IPS DF 4.7 (cell line): Measurements from ENCODE around the gene WWC2.

Source experiments
- DNase-seq: peaks from one replicate; pipeline ENCODE4 v3.0.0-alpha.2; 2013; ENCODE audit warnings: low spot score; ENCODE audit errors: extremely low read depth

Gene WWC2

DNA sequence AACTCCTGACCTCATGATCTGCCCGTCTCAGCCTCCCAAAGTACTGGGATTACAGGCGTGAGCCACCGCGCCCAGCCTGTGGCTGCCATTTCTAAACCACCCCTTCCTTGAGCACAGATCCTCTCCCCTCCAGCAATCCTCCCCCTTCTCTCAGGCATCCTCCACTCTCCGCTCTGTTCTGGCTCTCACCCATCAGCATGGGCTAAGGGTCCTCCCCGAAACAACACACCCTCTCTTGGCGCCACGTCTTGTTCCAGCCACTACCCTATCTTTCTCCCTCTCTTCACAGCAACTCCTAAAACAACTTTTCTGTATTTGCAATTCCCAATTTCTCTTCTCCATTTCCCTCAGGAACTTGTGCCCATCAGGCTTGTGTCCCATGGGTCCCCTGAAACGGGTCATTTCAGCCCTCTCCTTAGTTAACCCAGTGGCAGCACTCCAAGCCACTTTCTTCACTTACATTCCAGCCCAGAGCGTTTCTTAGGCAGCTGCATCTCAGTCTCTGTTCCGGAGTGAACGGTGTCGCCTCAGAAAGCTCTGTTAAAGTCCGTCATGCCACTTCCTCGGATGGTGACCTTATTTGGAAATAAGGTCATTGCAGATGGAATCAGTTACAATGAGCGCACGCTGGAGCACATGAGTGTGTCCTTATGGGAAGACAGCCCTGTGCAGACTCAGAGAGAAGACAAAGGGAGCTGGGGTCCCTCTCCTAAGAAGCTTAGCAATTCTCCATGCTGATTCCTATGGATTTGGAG, 251.4 kb downstream of the WWC2 start:
- DNase-seq, result no peak

DNA sequence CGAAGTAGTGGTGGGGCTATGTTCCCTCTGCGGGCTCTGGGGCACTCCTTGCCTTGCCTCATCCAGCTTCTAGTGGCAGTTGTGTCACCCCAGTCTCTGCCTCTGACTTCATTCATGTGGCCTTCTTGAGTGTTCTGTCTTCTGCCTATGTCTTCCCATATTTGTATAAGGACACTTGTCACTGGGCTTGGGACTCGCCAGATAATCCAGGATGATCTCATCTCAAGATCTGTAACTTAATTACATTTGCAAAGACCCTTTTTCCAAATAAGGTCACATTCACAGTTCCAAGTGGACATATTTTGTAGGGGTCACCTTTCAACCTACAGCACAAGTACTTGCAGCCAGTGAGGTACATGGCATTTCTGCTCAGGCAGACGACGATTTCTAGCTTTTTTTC, 253.5 kb downstream of the WWC2 start:
- DNase-seq, result no peak

- no peak for DNase-seq
Observed at GRCh38 chr4:183353557-183353956, 254.5 kb downstream of the WWC2 start.

DNA sequence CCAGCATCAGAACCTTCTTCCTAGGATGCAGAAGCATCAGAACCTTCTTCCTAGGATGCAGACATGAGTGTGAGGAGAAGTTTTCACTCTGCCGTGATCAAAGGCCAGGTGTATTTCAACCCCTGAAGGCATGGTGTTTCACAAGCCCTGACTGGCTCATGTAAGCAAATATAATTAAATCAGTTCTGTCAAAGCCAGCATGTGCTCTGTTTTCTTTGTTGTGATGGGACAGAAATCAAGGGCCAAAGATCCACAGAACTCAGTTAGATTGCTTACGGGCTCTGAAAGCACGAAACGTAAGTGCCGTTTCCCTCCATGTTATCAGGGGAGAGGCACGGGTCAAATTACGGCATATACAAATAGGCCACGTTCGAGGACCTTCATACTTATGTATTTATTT, 255.2 kb downstream of the WWC2 start:
- DNase-seq, result no peak

DNA sequence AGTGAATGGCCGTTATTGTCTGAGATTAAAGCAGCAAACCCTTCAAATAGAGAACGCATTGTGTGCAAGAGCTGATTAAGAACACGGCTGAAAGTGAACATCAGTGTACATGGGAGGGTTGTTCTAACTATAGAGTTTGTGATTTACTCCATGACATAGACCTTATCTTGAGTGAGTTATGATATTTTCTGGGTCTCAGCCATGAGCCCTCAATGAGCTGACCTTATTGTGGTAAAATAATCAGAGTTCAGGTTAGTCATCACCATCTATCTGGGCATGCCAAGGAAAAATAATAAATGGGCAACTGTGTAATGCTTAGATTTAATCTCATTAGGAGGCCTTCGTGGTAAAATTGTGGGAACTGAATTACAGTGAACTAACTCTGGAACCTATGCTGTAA, 256.3 kb downstream of the WWC2 start:
- DNase-seq, result no peak

GRCh38 chr4:183356173-183356830, 257.2 kb downstream of the WWC2 start:
- DNase-seq, result no peak

GRCh38 chr4:183356931-183357675, 258.0 kb downstream of the WWC2 start:
- DNase-seq, result no peak

DNA sequence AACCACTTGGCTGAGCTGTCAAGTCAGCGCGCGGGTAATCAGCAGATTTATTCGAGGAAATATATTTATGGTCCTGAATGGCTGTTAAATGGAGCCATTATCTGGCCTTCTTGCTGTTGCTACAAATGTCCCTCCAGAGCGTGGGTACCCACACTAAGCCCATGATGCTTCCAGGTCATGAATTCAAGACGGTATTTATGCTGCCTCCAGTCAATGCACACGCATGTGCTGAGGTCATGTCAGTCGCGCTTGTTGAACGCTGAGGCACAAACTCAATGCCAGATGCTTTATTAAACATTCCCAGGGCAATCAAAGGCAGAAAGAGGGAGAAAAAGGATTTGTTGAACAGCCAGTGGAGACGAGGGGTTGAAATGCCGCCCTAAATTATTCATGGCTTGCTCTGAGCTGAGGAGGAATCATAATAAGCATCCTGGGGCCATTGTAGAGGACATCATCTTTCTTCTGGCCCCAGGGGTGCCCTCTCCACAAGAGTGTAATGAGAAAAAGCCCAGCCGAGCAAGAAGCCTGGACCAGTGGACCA, 259.2 kb downstream of the WWC2 start:
- DNase-seq, result no peak

DNA sequence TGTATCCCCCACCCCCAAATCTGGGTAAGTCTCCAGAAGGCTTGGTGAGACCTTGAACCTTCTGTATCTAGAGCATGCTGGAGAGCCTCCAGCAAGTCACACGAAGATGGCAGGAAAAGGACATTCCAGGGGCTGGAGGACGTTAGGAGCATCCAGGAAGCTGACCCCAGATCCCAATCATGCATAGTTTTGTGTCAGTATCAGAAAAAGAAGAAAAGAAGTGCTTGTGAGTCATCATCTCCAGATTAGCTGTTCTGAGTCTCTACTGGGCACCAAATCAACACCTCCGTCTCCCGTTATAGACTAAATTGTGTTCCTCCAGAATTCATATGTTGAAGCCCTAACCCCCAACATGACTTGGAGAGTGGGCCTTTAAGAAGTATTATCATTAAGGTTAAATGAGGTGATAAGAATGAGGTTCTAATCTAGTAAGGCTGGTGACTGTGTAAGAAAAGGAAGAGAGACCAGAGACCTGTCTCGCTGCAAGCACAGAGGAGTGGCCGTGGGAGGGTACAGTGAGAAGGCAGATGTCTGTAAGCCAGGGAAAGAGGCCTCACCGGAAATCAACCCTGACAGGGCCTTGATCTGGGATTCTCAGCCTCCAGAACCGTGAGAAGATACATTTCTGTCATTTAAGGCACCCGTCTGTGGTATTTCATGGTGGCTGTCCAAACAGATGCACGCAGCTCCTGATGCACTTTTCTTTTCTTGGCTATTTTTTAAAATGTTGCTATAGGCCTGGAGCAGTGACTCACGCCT, 261.3 kb downstream of the WWC2 start:
- DNase-seq, result no peak

DNA sequence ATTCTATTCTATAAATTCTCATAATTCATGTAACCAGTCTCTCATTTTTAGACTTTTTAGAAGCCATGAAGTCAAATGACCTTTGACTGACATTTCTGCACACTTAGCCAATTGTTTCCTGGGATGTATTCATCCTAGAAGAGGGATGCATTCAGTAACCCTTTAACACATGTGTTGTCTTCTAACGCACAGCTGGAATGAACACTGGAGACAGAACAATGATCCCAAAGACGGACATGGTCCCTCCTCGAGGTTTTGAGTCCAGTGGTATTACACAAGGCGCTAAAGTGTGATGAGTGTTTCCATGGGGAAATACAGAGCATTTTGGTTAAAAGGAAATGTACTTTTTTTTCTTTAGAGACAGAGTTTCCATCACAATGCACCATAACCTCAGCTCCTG, 263.0 kb downstream of the WWC2 start:
- DNase-seq, result no peak

GRCh38 chr4:183362916-183363542, 264.0 kb downstream of the WWC2 start:
- DNase-seq, result no peak

- DNase-seq, result no peak
Observed at GRCh38 chr4:183364025-183364424, 265.0 kb downstream of the WWC2 start.

- no peak for DNase-seq
Observed at GRCh38 chr4:183366206-183366835, 267.3 kb downstream of the WWC2 start.

DNA sequence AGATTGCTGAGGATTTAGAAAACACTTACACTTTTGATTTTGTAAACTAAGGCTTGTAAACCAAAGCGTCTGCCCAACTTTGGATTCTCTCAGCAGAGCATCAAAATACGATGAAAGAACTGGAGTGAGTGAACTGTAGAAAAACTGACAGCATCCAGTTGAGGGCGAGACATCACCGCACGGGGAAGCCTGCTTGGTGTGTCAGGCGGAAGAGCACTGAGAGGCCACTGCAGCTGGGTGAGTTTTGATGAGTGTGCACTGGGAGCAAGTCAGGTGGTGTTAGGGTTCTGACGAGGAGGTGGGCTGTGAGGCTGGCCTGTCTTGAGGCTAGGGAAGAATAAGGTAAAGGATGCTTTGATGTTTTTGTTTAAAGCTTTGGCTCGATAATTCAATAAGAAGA, 270.0 kb downstream of the WWC2 start:
- DNase-seq, result no peak
